Measurements from ENCODE around the gene ITIH1.

Gene ITIH1

DNA sequence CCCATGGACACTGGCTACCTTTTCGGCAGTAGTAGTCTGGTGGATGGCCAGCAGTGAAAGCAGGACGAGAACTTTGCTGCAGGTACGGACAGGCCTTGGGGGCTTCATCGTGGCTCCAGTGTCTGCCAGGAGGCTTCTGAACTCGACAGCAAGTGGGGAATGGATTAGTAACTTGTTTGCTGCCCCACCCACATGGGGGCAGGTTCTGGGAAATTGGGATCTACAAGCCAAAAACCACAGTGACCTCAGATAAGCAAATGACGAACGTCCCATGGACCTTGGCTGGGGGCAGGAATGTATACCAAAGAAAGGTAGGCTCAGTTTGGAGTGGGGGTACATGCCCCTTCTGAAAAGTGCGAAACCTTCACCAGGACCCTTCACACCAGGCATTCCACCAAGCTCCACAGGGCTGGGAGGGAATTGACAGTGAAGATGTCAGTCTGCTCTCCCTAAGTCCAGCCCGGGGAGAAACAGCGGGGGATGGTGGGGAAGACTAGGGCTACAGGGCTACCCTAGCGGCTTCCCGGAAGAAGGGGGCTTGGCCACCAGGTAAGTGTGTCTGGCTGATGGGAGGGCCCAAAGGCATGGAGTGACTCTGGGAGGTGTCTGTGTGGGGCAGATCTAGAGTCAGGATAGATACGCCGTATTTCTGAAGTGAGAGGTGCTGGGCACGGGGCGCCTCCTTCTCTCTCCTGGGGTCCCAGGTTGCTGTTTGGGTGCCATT, 53.3 kb downstream of the ITIH1 start, which contains the start of gene ITIH4:
Gene ITIH4, minus strand, starts transcription at position 138 of the 724 bp plus-strand sequence. Its CDS starts 30 bp downstream, at position 108.
- peaks cover 11% of the 10 kb centered on the region; the same call in 1 of the 2 replicates for H3K4me1 ChIP-seq (ENCODE audit: insufficient read depth, low read length)
- H3K9me3 ChIP-seq (ENCODE audit: control insufficient read depth, insufficient read depth, low read length) = no peaks in the 10 kb centered on the region
- no peak within 1 kb of the TSS for H3K9ac ChIP-seq (ENCODE audit: low read depth, low read length)
- H3K36me3 ChIP-seq (ENCODE audit: insufficient read depth, low read length) = no peaks in the 10 kb centered on the region

DNA sequence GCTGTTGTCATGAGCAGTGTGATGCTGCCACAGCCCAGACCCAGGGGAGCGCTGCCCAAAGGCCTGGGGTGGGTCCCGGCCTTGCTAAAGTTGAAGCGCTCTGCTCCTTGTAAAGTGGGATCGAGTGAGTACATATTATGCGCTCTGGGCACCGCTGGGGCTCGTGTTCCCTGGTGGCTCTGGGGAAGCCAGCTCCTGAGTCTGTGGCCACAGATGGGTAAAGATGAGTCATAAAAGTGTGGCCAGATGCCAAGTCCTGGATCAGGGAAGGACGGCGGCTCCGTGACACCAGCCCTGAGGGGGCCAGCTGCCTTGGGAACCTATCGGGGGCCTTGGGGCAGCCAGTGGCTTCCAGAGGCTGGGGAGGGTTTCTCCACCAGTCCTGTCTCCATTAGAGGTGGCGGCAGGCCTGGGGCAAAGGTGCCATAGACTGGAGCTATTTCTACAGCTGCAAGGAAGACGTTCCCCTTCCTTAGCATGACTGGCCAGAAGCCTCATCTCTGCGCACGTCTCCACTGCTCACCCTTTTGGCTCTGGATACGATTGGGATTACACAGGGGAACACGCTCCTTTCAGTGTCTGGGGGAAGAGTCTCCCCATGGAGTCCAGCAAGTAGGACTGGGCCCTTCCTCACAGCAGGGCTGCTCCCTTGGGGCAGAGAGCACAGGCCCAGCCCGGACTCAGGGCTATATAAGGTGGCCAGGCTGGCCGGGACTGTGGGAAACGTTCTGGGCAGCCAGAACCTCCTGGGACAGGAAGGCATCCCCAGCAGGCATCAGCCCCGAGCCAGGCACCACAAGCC, 54.3 kb downstream of the ITIH1 start:
- no peaks in the 10 kb centered on the region for H3K9me3 ChIP-seq (ENCODE audit: control insufficient read depth, insufficient read depth, low read length)
- H3K9ac ChIP-seq (ENCODE audit: low read depth, low read length) = no peak overlapping the region
- H3K4me1 ChIP-seq (ENCODE audit: insufficient read depth, low read length) = peaks cover 11% of the 10 kb centered on the region; the same call in 1 of the 2 replicates
- H3K36me3 ChIP-seq (ENCODE audit: insufficient read depth, low read length) = no peaks in the 10 kb centered on the region

DNA sequence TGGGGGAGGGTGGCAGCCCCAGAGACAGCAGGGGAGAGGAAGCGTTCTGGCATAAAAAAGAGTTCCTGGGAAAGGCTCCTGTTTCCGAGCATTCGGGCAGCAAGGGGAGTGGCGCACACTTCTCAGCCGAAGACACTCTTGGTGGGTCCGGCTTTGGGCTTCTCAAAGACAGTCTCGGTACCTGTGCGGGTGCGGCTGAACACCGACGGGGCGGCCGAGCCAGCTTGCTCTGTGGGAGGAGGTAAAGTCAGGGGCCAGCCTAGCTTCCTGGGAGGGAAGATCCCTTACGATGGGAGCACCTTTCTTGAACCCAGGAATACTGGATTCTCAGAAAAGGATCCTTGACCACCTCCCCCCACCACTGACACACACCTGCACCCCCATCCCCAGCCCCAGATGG, 55.8 kb downstream of the ITIH1 start:
- H3K9me3 ChIP-seq (ENCODE audit: control insufficient read depth, insufficient read depth, low read length) = no peaks in the 10 kb centered on the region
- no peaks in the 10 kb centered on the region for H3K36me3 ChIP-seq (ENCODE audit: insufficient read depth, low read length)
- H3K4me1 ChIP-seq (ENCODE audit: insufficient read depth, low read length) = peaks cover 11% of the 10 kb centered on the region; the same call in 1 of the 2 replicates
- no peak overlapping the region for H3K9ac ChIP-seq (ENCODE audit: low read depth, low read length)

DNA sequence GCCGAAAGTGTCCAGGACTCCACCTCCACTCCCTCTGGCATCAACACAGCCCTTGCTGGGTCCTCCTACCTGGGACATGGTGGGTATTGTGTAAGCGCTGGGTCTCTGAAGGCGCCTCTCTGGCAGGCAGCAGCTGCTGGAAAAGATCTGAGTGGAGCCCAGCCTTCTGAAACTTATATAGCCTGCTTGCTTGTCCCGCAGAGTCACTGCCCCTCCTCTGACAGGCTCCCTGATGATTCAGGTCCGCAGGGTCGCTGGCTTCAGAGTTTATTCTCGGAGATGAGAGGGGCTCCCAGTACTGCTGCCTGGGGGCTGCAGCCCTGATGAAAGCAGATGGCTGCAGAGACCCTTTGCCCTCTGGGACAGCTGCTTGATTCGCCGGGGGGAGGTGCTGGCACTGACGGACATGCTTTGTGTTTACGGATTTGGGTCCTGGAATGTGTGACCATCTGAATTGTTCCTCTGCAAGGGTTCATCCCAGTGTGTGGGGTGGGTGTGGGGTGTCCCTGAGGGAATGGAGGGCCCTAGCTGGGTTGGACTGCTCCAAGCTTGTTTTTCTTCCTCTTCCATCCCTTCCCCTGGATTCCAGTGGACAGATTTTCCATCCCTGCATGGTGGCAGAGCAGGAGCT, 57.6 kb downstream of the ITIH1 start, which contains the start of gene MUSTN1:
Gene MUSTN1, minus strand, starts transcription at position 149 of the 631 bp plus-strand sequence. Its CDS starts 71 bp downstream, at position 78.
- peaks cover 11% of the 10 kb centered on the region; the same call in 1 of the 2 replicates for H3K4me1 ChIP-seq (ENCODE audit: insufficient read depth, low read length)
- H3K9ac ChIP-seq (ENCODE audit: low read depth, low read length) = no peak within 1 kb of the TSS
- no peaks in the 10 kb centered on the region for H3K9me3 ChIP-seq (ENCODE audit: control insufficient read depth, insufficient read depth, low read length)

GRCh38 chr3:52835766-52836470, 58.5 kb downstream of the ITIH1 start:
- Histone ChIP-seq H3K36me3 (ENCODE audit: insufficient read depth, low read length) (no peaks in the 10 kb centered on the region), H3K4me1 (ENCODE audit: insufficient read depth, low read length) (peaks cover 7% of the 10 kb centered on the region; the same call in 1 of the 2 replicates)

More for the DNA sequence above, 57.6 kb downstream of the ITIH1 start, which contains the start of gene MUSTN1:
- no peaks in the 10 kb centered on the region for H3K36me3 ChIP-seq (ENCODE audit: insufficient read depth, low read length)

DNA sequence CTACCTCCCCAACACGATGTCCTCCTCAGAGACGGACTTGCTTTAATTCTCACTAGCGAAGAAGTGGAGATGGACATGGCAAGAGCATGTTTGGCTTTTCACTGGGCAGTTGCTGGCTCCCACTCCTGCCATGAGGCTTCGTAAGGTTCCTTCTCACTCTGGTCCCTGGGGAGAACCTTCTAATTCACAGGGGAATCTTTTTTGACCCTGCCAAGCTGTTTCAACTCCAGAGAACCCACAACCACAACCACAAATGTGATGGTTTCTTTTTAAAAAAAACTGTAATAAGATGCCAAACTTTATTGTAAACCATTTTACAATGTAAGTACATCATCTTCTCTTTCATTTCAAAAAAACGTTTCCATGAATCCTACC, 59.1 kb downstream of the ITIH1 start:
- no peak overlapping the region for H3K9ac ChIP-seq (ENCODE audit: low read depth, low read length)
- no peaks in the 10 kb centered on the region for H3K9me3 ChIP-seq (ENCODE audit: control insufficient read depth, insufficient read depth, low read length)
- peaks cover 6% of the 10 kb centered on the region; the same call in 1 of the 2 replicates for H3K4me1 ChIP-seq (ENCODE audit: insufficient read depth, low read length)
- no peaks in the 10 kb centered on the region for H3K36me3 ChIP-seq (ENCODE audit: insufficient read depth, low read length)

More at GRCh38 chr3:52835766-52836470, 58.5 kb downstream of the ITIH1 start:
- Histone ChIP-seq H3K9me3 (ENCODE audit: control insufficient read depth, insufficient read depth, low read length) (no peaks in the 10 kb centered on the region), H3K9ac (ENCODE audit: low read depth, low read length) (no peak overlapping the region)

- H3K4me1 ChIP-seq (ENCODE audit: insufficient read depth, low read length) = peaks cover 6% of the 10 kb centered on the region; the same call in 1 of the 2 replicates
Measured at GRCh38 chr3:52836986-52837385, 59.6 kb downstream of the ITIH1 start.

DNA sequence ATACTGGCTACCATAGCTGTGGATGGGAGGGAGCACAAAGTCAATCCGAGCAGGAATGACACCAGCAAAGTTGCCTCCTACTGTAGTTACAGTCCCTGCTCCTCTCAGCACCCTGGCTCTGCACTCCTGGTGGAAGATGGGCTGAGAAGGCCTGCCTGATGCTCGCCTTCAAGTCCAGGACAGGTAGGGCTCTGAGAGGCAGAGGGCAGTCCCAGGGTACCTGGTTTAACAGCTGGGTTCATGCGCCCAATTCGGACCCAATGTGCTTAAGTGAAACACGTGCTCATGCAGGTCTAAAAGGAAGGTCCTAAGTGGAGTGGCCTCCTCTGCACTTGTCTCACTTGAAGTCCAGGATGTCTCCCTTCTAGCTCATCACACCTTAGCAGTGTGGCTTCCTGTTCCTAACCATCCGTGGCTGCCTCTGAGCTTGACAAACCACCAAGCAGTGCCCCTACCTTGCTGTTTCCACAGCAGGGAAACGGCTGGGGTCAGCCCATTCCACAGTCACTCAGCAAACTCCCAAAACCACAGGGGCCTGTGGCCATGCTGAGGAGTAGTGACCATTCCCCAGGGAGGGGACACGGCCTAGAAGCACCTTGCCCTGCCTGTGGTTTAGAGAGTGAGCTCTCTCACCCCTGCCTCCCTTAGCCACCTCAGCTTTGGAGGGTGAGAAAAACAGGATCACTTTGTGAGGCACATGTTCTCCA, 61.3 kb downstream of the ITIH1 start:
- H3K9ac ChIP-seq (ENCODE audit: low read depth, low read length) = no peak overlapping the region
- H3K9me3 ChIP-seq (ENCODE audit: control insufficient read depth, insufficient read depth, low read length) = no peaks in the 10 kb centered on the region
- H3K4me1 ChIP-seq (ENCODE audit: insufficient read depth, low read length) = peaks cover 6% of the 10 kb centered on the region; the same call in 1 of the 2 replicates
- no peaks in the 10 kb centered on the region for H3K36me3 ChIP-seq (ENCODE audit: insufficient read depth, low read length)

More at GRCh38 chr3:52836986-52837385, 59.6 kb downstream of the ITIH1 start:
- H3K9ac ChIP-seq (ENCODE audit: low read depth, low read length) = no peak overlapping the region
- H3K36me3 ChIP-seq (ENCODE audit: insufficient read depth, low read length) = no peaks in the 10 kb centered on the region
- H3K9me3 ChIP-seq (ENCODE audit: control insufficient read depth, insufficient read depth, low read length) = no peaks in the 10 kb centered on the region

DNA sequence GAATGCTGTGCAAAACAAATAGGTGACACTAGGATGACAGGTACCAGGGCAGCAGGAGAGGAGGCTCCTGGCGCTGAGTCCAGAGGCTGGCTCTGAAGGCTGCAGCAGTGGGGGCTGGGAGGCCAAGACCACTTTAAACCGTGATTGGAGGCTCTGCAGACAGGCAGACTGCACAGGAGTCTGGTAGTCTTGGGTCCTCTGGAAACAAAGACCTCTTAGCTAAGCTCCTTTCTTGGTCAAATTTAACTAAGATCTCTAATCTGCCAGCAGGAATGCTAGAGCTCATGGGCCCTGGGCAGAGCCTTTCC, 61.8 kb downstream of the ITIH1 start:
- Histone ChIP-seq H3K4me1 (ENCODE audit: insufficient read depth, low read length) (peaks cover 6% of the 10 kb centered on the region; the same call in 1 of the 2 replicates), H3K9me3 (ENCODE audit: control insufficient read depth, insufficient read depth, low read length) (no peaks in the 10 kb centered on the region), H3K36me3 (ENCODE audit: insufficient read depth, low read length) (no peaks in the 10 kb centered on the region), H3K9ac (ENCODE audit: low read depth, low read length) (no peak overlapping the region)

DNA sequence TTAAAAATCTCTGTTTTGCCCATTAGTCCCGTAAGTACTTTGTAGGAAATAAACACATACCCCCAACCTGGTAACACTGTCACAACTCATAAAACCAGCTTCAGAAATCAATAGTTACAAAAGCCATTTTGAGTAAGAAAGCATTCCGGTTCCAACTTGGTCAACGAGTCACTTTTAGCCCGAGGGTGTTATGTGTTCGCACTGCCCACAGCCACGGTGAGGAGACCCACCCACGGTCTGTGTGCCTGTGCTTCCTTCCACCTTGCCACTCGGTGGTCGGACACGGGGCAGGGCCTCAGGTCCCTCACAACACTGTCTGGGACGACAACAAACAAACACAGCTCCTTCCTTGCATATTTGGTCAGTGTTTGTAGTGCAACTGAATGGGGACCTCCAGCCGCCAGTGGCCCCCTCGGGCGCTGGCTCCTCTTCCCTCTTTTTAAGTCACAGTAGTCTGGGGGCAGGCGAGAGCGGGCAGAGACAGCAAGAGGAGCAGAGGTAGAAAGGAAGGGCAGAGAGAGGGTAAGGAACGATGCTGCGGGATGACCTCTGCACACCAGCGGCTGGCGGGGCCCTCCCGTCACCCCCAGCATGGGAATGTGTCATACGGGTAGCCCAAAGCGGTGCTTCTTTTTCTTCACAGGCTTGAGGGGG, 62.6 kb downstream of the ITIH1 start:
- Histone ChIP-seq H3K9me3 (ENCODE audit: control insufficient read depth, insufficient read depth, low read length) (no peaks in the 10 kb centered on the region), H3K4me1 (ENCODE audit: insufficient read depth, low read length) (peaks cover 6% of the 10 kb centered on the region; the same call in 1 of the 2 replicates), H3K36me3 (ENCODE audit: insufficient read depth, low read length) (no peaks in the 10 kb centered on the region), H3K9ac (ENCODE audit: low read depth, low read length) (no peak overlapping the region)

DNA sequence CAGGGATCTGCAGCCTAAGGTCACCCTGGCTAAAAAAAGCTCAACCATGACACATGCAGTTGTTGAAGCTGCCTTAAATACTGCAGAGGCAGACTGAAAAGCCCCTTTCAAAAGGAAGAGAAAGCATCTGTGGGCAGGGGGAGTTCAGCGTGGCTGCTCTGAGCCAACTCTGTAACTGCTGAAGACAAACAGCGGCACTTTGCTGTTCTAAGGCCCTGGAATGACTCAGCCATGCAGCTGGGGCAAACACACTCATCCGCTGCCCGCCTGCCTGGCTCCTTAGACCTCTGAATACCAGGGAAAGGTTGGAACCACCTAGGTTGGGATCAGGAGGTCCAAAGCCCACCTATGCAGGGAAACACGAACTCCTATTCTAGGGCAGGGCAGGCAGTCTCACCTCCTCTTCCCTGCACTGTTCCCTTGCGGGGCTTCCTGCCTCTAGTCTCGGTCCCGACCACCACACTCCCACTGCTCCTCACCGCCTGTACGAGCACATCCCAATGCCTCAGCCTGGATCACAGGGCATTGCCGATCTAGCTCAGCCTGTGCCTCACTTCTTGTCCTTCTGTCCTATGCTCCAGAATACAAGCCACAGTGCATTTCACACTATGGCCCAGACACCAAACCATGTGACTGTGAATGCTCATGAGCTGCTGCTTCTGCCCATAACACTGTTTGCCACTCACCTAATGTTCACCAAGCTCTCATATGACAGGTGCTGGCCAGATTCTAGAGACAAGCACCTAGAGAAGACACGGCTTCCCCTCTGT, 64.0 kb downstream of the ITIH1 start:
- no peaks in the 10 kb centered on the region; the same call in 1 of the 2 replicates for H3K4me1 ChIP-seq (ENCODE audit: insufficient read depth, low read length)
- H3K9me3 ChIP-seq (ENCODE audit: control insufficient read depth, insufficient read depth, low read length) = no peaks in the 10 kb centered on the region
- H3K36me3 ChIP-seq (ENCODE audit: insufficient read depth, low read length) = no peaks in the 10 kb centered on the region
- H3K9ac ChIP-seq (ENCODE audit: low read depth, low read length) = no peak overlapping the region
